Right lobe of liver (tissue), 6 donors: ENCODE data around the gene SMIM35. TPM values are rescaled to one million over a fixed set of nuclear protein-coding genes. Genes with fewer than 3 reads are reported as not detected.

Experiments
- ATAC-seq, 4 donors: fragments of 200-7000 bp; cut with Tn5 transposase; one replicate each; pipeline ENCODE4 v1.9.1; 2020; ENCODE audit warnings: mild to moderate bottlenecking in 4 of 4, moderate library complexity in 4 of 4
- DNase-seq, 3 donors: peaks; one replicate each; pipeline ENCODE4 v3.0.0-alpha.2; 2020
- H3K27ac ChIP-seq, 3 donors: fragments of 200-600 bp; one replicate each; pipeline ENCODE4 v1.8.0; 2022
- H3K27me3 ChIP-seq, 2 donors: fragments of 200-600 bp; one replicate each; pipeline ENCODE4 v1.8.0; 2022
- H3K36me3 ChIP-seq, 4 donors: fragments of 200-600 bp; sonication (generic) in 1 of 4; one replicate each; pipeline versions ENCODE4 v1.5.1 to v1.8.0; 2017 to 2022; ENCODE audit warnings: control low read depth in 1 of 4
- H3K4me1 ChIP-seq, 4 donors: fragments of 200-600 bp; sonication (generic) in 1 of 4; one replicate each; pipeline versions ENCODE4 v1.5.1 to v1.8.0; 2017 to 2022; ENCODE audit warnings: control low read depth in 1 of 4
- H3K4me3 ChIP-seq, 3 donors: fragments of 200-600 bp; one replicate each; pipeline ENCODE4 v1.8.0; 2022
- H3K9me3 ChIP-seq, 4 donors: fragments of 200-600 bp; sonication (generic) in 1 of 4; one replicate each; pipeline versions ENCODE4 v1.5.1 to v1.8.0; 2017 to 2022; ENCODE audit warnings: control low read depth in 1 of 4
- CTCF ChIP-seq, 4 donors: fragments of 200-600 bp in 3 of 4; fragments of 450-650 bp in 1 of 4; IDR thresholded peaks; one replicate each; pipeline versions ENCODE4 v1.5.1 to v1.8.0; 2016 to 2022; ENCODE audit warnings: antibody characterized with exemption in 4 of 4, mild to moderate bottlenecking in 2 of 4
- POLR2A ChIP-seq: fragments of 450-650 bp; IDR thresholded peaks from one replicate; pipeline ENCODE4 v1.6.1; 2017; ENCODE audit warnings: antibody characterized with exemption, mild to moderate bottlenecking
- WGBS: methylation state at CpG from one replicate; pipeline ENCODE4 v1.1.6; 2018; ENCODE audit warnings: low coverage, low lambda C conversion rate; ENCODE audit not compliant: insufficient coverage; ENCODE audit errors: missing lambda C conversion rate; 5-methylcytosine and 5-hydroxymethylcytosine counted together
- intact Hi-C, 2 donors: fragments of 100-400 bp; cut with DNase I; formaldehyde crosslinking; loops; one replicate each; pipeline versions ENCODE4 v1.11.2 to v1.14.1; 2022
- total RNA-seq, 6 experiments: library from RNA; depleted of rRNA in 2 of 6; stranded (reverse); fragments of >200 nt in 2 of 6; fragmentation: NEBNext Ultra II Directional in 3 of 6; extraction: Animal tissue kit (Norgen Biotek cat#: 25700) in 3 of 6; gene quantifications; one replicate each; pipeline versions ENCODE4 v1.1.0 to v1.2.4, GENCODE V29; 2016 to 2023
- donor health status: DM: no; HTN: yes; CAD: no.
- donor health status: DM: no; HTN: no; CAD: no.
- donor health status: DM: no; HTN: no; CAD: no.
- donor health status: DM: no; HTN: yes; CAD: no.
- donor health status: DM: no; HTN: yes; CAD: no.

SMIM35 gene
- total RNA-seq, 6 experiments from 2014 or later, result not detected

DNA sequence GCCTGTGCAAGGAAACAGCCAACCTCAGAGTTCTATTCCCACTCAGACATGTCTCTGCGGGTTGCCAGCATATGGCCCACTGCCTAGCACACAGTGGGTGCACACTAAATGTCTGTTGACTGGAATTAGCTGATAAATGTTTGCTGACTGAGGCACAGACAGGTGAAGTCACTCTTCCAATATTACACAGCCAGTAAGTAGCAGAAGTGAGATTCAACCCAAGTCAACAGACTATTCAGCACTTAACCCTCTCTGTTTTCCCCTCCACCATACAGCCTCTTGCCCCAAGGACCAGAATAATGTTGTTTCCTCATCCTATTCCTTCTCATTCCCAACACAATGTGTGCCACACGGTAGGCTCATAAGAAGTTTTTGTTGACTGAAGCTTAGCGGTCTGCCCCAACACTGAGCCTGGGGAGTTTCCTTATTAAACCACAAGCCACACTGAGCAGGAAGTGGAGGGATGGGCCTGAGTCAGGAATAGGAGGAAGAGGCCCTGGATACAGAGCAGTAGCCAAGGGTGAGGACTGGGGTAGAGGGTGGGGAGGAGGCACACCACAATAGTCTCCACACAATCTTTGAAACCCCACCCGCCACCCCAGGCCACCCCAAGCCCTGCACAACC, 116.3 kb downstream of the SMIM35 start:
- Histone ChIP-seq H3K27ac (no peak overlapping the region), H3K27me3 (no peaks in the 10 kb centered on the region), H3K36me3 (no peaks in the 10 kb centered on the region), H3K9me3 (no peaks in the 10 kb centered on the region), H3K4me1 (no peaks in the 10 kb centered on the region), H3K4me3 (no peak overlapping the region)
- peak; percentile 61 to 70 (median 68) for ATAC-seq
- intact Hi-C loops, result no loop called here
- DNase-seq, result peak in 1 of 3 donors; percentile 39
- WGBS, result 22% methylated on average over 2 of the region's 4 CpGs
- TF ChIP-seq CTCF (IDR thresholded peaks at IDR 0.05) (no peak), POLR2A (no peak)

DNA sequence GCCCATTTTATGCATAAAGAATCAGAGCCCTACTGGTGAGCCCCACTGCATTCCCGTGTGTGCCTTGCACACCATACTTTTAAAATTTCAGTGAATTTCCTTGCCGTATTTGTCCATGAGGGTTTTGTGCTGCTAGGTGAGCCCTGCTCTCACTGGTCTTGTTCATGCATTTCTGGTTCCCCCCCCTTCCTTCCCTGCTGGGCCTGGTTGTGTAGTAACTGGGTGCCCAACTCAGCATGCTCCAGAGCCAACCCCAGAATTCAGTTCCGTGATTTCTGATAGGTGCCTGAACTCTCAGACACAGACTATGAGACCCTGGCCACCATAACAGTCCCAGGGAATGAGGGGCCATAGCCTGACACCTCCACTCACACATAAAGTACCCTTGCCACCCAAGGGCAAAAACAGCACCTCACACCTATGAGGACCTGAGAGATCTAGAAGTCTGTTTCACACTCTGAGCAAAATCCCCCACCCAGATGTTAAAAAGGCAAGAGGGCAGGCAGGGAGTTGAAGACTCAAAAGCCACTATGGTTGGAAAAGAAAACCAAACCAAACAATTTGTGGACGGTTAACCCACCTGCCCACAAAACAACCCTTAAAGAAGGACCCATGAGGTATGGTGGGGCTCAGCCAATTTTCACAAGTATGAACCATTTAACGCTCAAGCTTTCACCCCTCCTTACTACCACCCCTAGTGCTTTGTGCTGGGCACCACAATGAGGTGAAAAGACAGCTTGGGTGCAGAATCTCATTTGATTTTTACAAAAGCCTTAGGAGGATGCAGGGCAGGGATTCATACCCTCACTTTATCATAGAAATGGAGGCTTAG, 117.4 kb downstream of the SMIM35 start:
- WGBS, result 76% methylated on average over 4 of the region's 5 CpGs
- peak in 1 of 3 donors; percentile 13 for DNase-seq
- no peaks in the 10 kb centered on the region for H3K27me3 ChIP-seq
- no peak for TF ChIP-seq CTCF (IDR thresholded peaks at IDR 0.05)
- no peak for TF ChIP-seq POLR2A
- no peak overlapping the region for H3K4me3 ChIP-seq
- H3K9me3 ChIP-seq, result no peaks in the 10 kb centered on the region
- intact Hi-C loops, result no loop called here
- no peak overlapping the region for H3K27ac ChIP-seq
- ATAC-seq, result no peak
- H3K36me3 ChIP-seq, result no peaks in the 10 kb centered on the region
- no peaks in the 10 kb centered on the region for H3K4me1 ChIP-seq

DNA sequence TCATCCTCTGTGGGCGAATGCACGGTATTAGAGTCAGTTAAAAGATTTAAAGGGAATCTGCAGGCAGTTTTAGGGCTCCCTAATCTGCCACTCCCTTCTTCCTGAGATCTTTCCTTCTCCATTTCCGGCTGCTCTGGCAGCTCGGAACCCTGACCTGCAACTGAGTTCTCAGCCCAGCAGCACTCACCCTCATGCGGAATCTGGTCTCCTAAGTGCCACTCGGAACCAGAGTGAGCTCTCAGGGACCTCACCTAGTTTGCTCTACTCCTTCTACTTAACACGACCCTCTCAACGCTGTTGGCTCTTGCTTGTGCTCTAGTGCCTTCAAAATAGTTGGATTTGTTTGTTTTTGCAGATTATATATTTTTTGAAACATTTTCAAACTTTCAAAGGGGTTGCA, 119.9 kb downstream of the SMIM35 start:
- no peak overlapping the region for H3K4me3 ChIP-seq
- 63% methylated on average over 6 of the region's 8 CpGs for WGBS
- DNase-seq, result peak in 1 of 3 donors; percentile 23
- no peak for ATAC-seq
- H3K9me3 ChIP-seq, result no peaks in the 10 kb centered on the region
- no peaks in the 10 kb centered on the region for H3K36me3 ChIP-seq
- no peaks in the 10 kb centered on the region for H3K4me1 ChIP-seq
- intact Hi-C loops, result no loop called here
- no peak overlapping the region for H3K27ac ChIP-seq
- TF ChIP-seq CTCF (IDR thresholded peaks at IDR 0.05), result no peak
- TF ChIP-seq POLR2A, result no peak
- H3K27me3 ChIP-seq, result no peaks in the 10 kb centered on the region

GRCh38 chr11:117962826-117963225, 123.9 kb downstream of the SMIM35 start:
- no peak for DNase-seq
- H3K27ac ChIP-seq, result no peak overlapping the region
- WGBS, result 77% methylated on average over 2 of the region's 3 CpGs
- no peak for ATAC-seq
- H3K27me3 ChIP-seq, result no peaks in the 10 kb centered on the region
- H3K4me3 ChIP-seq, result no peak overlapping the region
- H3K9me3 ChIP-seq, result no peaks in the 10 kb centered on the region
- TF ChIP-seq POLR2A (no peak), CTCF (IDR thresholded peaks at IDR 0.05) (no peak)
- no peaks in the 10 kb centered on the region for H3K36me3 ChIP-seq
- intact Hi-C loops, result no loop called here
- no peaks in the 10 kb centered on the region for H3K4me1 ChIP-seq
